ENCODE data around the gene NHSL2.

GRCh38 chrX:72001471-72001870 is 90.8 kb downstream of the NHSL2 start:
- no peak for TF ChIP-seq CTCF (conservative IDR thresholded peaks at IDR 0.05; ENCODE audit: low read depth, low read length)
- TF ChIP-seq EZH2 (IDR thresholded peaks at IDR 0.05; ENCODE audit: low read length, unreplicated experiment), result no peak
